ENCODE data around the gene ZNF579.

DNA sequence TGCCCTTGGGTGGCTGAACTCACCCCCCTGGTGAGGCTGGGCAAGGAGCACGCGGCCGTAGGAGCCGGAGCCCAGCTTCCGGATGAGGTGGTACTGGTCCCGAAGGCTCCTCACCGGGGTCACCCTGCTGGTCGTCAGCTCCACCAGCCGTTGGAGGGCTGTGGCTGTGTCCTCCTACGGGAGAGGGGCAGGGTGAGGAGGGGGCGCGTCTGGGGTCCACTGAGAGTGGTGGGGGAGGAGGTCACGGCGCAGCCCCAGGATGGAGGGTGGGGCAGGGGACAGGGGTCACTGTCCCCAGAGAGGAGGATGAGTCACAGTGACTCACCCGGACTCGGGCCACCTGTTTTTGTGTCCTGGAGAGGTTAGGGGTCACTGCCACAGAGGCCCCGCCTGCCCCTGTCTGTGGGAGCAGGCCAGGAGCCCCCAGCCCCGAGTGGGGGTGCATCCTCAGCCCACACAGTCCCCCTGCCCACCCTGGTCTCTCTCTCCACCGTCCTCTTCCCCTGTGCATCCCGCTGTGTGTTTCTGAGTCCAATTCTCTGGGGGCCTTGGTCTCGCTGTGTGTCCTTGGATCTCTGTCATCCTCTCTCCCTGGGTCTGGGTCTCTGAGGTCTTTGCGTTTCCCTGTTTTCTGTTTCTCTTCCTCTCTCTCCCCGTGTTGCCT is 35.7 kb downstream of the ZNF579 start:
- TF ChIP-seq EZH2 (IDR thresholded peaks at IDR 0.05) (no peak), EZH2phosphoT487 (IDR thresholded peaks at IDR 0.05) (no peak)
- TF ChIP-seq, protein P1, sequence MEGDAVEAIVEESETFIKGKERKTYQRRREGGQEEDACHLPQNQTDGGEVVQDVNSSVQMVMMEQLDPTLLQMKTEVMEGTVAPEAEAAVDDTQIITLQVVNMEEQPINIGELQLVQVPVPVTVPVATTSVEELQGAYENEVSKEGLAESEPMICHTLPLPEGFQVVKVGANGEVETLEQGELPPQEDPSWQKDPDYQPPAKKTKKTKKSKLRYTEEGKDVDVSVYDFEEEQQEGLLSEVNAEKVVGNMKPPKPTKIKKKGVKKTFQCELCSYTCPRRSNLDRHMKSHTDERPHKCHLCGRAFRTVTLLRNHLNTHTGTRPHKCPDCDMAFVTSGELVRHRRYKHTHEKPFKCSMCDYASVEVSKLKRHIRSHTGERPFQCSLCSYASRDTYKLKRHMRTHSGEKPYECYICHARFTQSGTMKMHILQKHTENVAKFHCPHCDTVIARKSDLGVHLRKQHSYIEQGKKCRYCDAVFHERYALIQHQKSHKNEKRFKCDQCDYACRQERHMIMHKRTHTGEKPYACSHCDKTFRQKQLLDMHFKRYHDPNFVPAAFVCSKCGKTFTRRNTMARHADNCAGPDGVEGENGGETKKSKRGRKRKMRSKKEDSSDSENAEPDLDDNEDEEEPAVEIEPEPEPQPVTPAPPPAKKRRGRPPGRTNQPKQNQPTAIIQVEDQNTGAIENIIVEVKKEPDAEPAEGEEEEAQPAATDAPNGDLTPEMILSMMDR (IDR thresholded peaks at IDR 0.05): no peak

Data from neural progenitor cell (in vitro differentiated cells).